ENCODE data around the gene ATP6V0A1. TPM values are rescaled to one million over a fixed set of nuclear protein-coding genes. Genes with fewer than 3 reads are reported as not detected.

ATP6V0A1 gene
- total and polyA plus RNA-seq, 10 donors: 23.0 to 140 (median 110) TPM

GRCh38 chr17:42531455-42532354 lies 73.0 kb downstream of the ATP6V0A1 start:
- Histone ChIP-seq H3K4me1 (peaks cover 24 to 81% (median 59%) of the 10 kb centered on the region in 6 donors), H3K27me3 (replicated peaks in 1 of 7) (no peaks in the 10 kb centered on the region), H3K36me3 (no peaks in the 10 kb centered on the region), H3K9me3 (no peaks in the 10 kb centered on the region), H3K4me3 (peak overlapping the region; percentile 33 to 75 (median 42)), H3K27ac (peak overlapping the region; percentile 63 to 90 (median 82))
- intact Hi-C loops (cut with DNase I; ENCODE audit: low total_unique reads): no loop called here
- peak; percentile 92 for DNase-seq
- WGBS, 5 donors: 11 to 18% (median 11%) methylated on average over 30 to 60 of the region's 60 CpGs
- TF ChIP-seq CTCF (IDR thresholded peaks at IDR 0.05 in 8 of 11, conservative IDR thresholded peaks at IDR 0.05 in 3 of 11) (peak in 9 of 11 experiments; percentile 44 to 68 (median 60)), POLR2A (IDR thresholded peaks at IDR 0.05) (no peak), POLR2AphosphoS5 (IDR thresholded peaks at IDR 0.05) (peak; percentile 49 to 80 (median 72))

DNA sequence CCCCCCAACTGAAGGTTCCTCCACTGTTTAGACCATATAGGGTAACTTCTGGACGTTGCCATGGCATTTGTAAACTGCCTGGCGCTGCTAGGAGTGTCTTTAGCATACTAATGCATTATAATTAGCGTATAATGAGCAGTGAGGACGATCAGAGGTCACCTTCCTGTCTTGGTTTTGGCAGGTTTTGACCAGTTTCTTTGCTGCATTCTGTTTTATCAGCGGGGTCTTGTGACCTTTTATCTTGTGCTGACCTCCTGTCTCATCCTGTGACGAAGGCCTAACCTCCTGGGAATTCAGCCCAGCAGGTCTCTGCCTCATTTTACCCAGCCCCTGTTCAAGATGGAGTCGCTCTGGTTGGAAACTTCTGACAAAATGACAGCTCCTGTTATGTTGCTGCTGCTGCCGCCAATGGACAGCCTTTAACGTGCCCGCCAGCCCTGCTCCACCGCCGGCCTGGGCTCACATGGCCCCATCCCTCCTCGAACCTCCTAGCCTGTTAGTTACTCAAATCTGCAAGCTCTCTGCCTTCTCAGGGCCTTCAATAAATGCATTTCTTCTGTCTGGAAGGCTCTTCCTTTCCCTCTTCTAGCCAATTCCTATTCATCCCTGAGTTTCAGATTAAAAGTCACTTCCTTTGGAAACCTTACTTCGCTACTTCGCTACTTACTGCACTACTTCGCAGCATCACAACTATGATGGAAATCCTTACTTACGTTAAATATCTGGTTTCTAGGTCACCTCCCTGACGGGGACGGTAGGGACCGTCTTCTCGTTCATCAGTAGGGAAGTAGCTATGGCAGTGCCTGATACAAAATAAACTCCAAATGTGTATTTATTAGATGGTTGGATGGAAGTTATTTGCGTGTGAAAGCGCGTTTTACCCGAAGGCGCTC lies 76.7 kb downstream of the ATP6V0A1 start:
- Histone ChIP-seq H3K27ac (peak overlapping the region; percentile 69 to 98 (median 90)), H3K4me1 (peaks cover 20 to 68% (median 52%) of the 10 kb centered on the region in 6 donors), H3K36me3 (peaks cover 0 to 30% (median 14%) of the 10 kb centered on the region in 6 donors), H3K4me3 (peak overlapping the region; percentile 33 to 95 (median 72)), H3K27me3 (replicated peaks in 1 of 7) (no peaks in the 10 kb centered on the region), H3K9me3 (no peaks in the 10 kb centered on the region)
- DNase-seq: no peak
- TF ChIP-seq POLR2A (IDR thresholded peaks at IDR 0.05): no peak
- intact Hi-C loops (cut with DNase I; ENCODE audit: low total_unique reads): no loop called here
- 38 to 47% (median 45%) methylated on average over 26 of the region's 26 CpGs for WGBS, 5 donors

- peak within 1 kb of the TSS; percentile 69 to 98 (median 90) for H3K27ac ChIP-seq
- no peaks in the 10 kb centered on the region for H3K27me3 ChIP-seq (replicated peaks in 1 of 7)
- TF ChIP-seq CTCF (IDR thresholded peaks at IDR 0.05 in 8 of 11, conservative IDR thresholded peaks at IDR 0.05 in 3 of 11) (peak in 2 of 11 experiments; percentile 13 to 23), POLR2A (IDR thresholded peaks at IDR 0.05) (peak in 1 of 3 donors; percentile 68), POLR2AphosphoS5 (IDR thresholded peaks at IDR 0.05) (peak; percentile 89 to 94 (median 90))
- 0 to 1% (median 0%) methylated on average over 17 to 40 of the region's 40 CpGs for WGBS, 5 donors
- H3K4me3 ChIP-seq: peak within 1 kb of the TSS; percentile 33 to 95 (median 72)
- no peaks in the 10 kb centered on the region for H3K9me3 ChIP-seq
- H3K36me3 ChIP-seq: peaks cover 0 to 36% (median 16%) of the 10 kb centered on the region in 6 donors
- DNase-seq: peak; percentile 99
- H3K4me1 ChIP-seq: peaks cover 15 to 67% (median 46%) of the 10 kb centered on the region in 6 donors
- intact Hi-C loops (cut with DNase I; ENCODE audit: low total_unique reads): no loop called here
Observed at GRCh38 chr17:42536048-42536371, 77.3 kb downstream of the ATP6V0A1 start, which contains the start of gene NAGLU. Gene NAGLU, plus strand, starts transcription at chr17:42536241. Its CDS starts 32 bp downstream, at chr17:42536273.

DNA sequence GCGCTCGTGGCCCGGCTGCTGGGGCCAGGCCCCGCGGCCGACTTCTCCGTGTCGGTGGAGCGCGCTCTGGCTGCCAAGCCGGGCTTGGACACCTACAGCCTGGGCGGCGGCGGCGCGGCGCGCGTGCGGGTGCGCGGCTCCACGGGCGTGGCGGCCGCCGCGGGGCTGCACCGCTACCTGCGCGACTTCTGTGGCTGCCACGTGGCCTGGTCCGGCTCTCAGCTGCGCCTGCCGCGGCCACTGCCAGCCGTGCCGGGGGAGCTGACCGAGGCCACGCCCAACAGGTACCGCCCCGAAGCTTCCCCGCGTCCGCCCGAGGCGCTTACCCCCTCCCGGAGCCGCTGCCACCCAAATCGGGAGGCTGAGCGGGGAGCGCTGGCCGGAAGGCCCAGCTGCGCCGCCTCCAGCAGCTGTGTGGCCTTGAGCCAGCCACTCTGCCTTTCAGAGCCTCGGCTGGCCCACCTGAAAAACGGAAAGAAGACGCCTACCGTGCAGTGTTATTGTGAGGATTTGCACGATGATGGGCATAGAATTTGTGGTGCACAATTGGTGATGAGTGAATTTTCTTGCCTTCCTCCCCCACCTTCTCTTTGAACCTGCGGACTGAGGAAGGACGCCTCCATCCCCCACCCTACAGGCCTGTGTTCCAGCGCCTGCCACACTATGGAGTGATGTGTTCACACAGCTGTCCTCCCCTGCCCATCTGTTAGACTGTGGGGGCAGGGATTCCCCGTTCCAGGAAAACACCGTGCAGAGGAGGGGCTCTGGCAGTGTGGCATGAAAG lies 77.9 kb downstream of the ATP6V0A1 start:
- TF ChIP-seq POLR2A (IDR thresholded peaks at IDR 0.05) (no peak), POLR2AphosphoS5 (IDR thresholded peaks at IDR 0.05) (peak in 1 of 3 donors; percentile 59), CTCF (IDR thresholded peaks at IDR 0.05 in 8 of 11, conservative IDR thresholded peaks at IDR 0.05 in 3 of 11) (peak in 1 of 11 experiments; percentile 11)
- Histone ChIP-seq H3K36me3 (peaks cover 0 to 42% (median 22%) of the 10 kb centered on the region in 6 donors), H3K27ac (peak overlapping the region; percentile 69 to 98 (median 90)), H3K4me3 (peak overlapping the region; percentile 33 to 95 (median 72)), H3K9me3 (no peaks in the 10 kb centered on the region), H3K27me3 (replicated peaks in 1 of 7) (no peaks in the 10 kb centered on the region), H3K4me1 (peaks cover 15 to 67% (median 41%) of the 10 kb centered on the region in 6 donors)
- WGBS, 5 donors: 0 to 1% (median 1%) methylated on average over 28 to 65 of the region's 65 CpGs
- intact Hi-C loops (cut with DNase I; ENCODE audit: low total_unique reads): no loop called here
- peak; percentile 96 for DNase-seq

All from spleen (tissue), 11 donors.